Neural progenitor cell (in vitro differentiated cells): Measurements from ENCODE around the gene PATJ. TPM values are rescaled to one million over a fixed set of nuclear protein-coding genes. Genes with fewer than 3 reads are reported as not detected.

Source experiments
- DNase-seq: peaks from one replicate; pipeline ENCODE4 v3.0.0-alpha.2; 2016; ENCODE audit warnings: low spot score
- H2AFZ ChIP-seq: fragments of 200-600 bp; sonication (generic); replicated peaks from 2 replicates; pipeline ENCODE4 v1.6.1; 2016; ENCODE audit warnings: antibody characterized with exemption
- H3F3A ChIP-seq: fragments of 200-600 bp; sonication (generic); 2 replicates; pipeline ENCODE4 v1.6.1; 2016; ENCODE audit warnings: antibody characterized with exemption, low read depth
- H3K27ac ChIP-seq: fragments of 200-600 bp; sonication (generic); 2 replicates; pipeline ENCODE4 v1.5.1; 2016; ENCODE audit warnings: mild to moderate bottlenecking
- H3K27me3 ChIP-seq: fragments of 200-600 bp; sonication (generic); 2 replicates; pipeline ENCODE4 v1.6.1; 2016; ENCODE audit warnings: mild to moderate bottlenecking, moderate library complexity
- H3K36me3 ChIP-seq: fragments of 200-600 bp; sonication (generic); 2 replicates; pipeline ENCODE4 v1.5.1; 2016
- H3K4me1 ChIP-seq: fragments of 200-600 bp; sonication (generic); 2 replicates; pipeline ENCODE4 v1.6.1; 2016; ENCODE audit warnings: mixed run types
- H3K4me2 ChIP-seq: fragments of 200-600 bp; sonication (generic); 2 replicates; pipeline ENCODE4 v1.6.1; 2016
- H3K4me3 ChIP-seq: fragments of 200-600 bp; sonication (generic); 2 replicates; pipeline ENCODE4 v1.5.1; 2016
- H3K79me2 ChIP-seq: fragments of 200-600 bp; sonication (generic); 2 replicates; pipeline ENCODE4 v1.6.1; 2016; ENCODE audit warnings: low read depth
- H3K9ac ChIP-seq: fragments of 200-600 bp; sonication (generic); 2 replicates; pipeline ENCODE4 v1.6.1; 2016
- H3K9me3 ChIP-seq: fragments of 200-600 bp; sonication (generic); 2 replicates; pipeline ENCODE4 v1.5.1; 2016; ENCODE audit warnings: low read depth
- H4K20me1 ChIP-seq: fragments of 200-600 bp; sonication (generic); 2 replicates; pipeline ENCODE4 v1.6.1; 2016; ENCODE audit warnings: low read depth
- H3K27ac Mint-ChIP-seq: 3 replicates; pipeline ENCODE4 v1.8.0; 2021; ENCODE audit warnings: mixed read lengths
- H3K27me3 Mint-ChIP-seq: 2 replicates; pipeline ENCODE4 v1.8.0; 2022; ENCODE audit warnings: low read depth, mild to moderate bottlenecking, inconsistent platforms, moderate library complexity, mixed read lengths; ENCODE audit not compliant: insufficient read depth
- H3K36me3 Mint-ChIP-seq: 3 replicates; pipeline ENCODE4 v1.8.0; 2021; ENCODE audit warnings: mixed read lengths
- H3K4me1 Mint-ChIP-seq: 3 replicates; pipeline ENCODE4 v1.8.0; 2021; ENCODE audit warnings: mixed read lengths
- H3K4me3 Mint-ChIP-seq: 3 replicates; pipeline ENCODE4 v1.8.0; 2021; ENCODE audit warnings: mild to moderate bottlenecking, moderate library complexity, mixed read lengths
- H3K9me3 Mint-ChIP-seq: 3 replicates; pipeline ENCODE4 v1.8.0; 2020; ENCODE audit warnings: mixed read lengths
- EZH2 ChIP-seq: fragments of 200-600 bp; sonication (generic); IDR thresholded peaks from 2 replicates; pipeline ENCODE4 v1.6.1; 2017; ENCODE audit warnings: antibody characterized with exemption, mild to moderate bottlenecking, moderate library complexity
- EZH2phosphoT487 ChIP-seq: fragments of 200-600 bp; sonication (generic); IDR thresholded peaks from 2 replicates; pipeline ENCODE4 v1.6.1; 2017; ENCODE audit warnings: antibody characterized with exemption
- total RNA-seq: library from RNA; depleted of rRNA; stranded (reverse); fragments of >200 nt; gene quantifications from 2 replicates; pipeline ENCODE4 v1.2.3, GENCODE V29; 2015; ENCODE audit warnings: low replicate concordance
- TF ChIP-seq, protein P1 (sequence below): fragments of 200-600 bp; sonication (generic); IDR thresholded peaks from 2 replicates; pipeline ENCODE4 v1.5.1; 2017; ENCODE audit warnings: antibody characterized with exemption, mild to moderate bottlenecking

PATJ gene
- total RNA-seq, 1 donor from 2014 or later, result 24.8 TPM

DNA sequence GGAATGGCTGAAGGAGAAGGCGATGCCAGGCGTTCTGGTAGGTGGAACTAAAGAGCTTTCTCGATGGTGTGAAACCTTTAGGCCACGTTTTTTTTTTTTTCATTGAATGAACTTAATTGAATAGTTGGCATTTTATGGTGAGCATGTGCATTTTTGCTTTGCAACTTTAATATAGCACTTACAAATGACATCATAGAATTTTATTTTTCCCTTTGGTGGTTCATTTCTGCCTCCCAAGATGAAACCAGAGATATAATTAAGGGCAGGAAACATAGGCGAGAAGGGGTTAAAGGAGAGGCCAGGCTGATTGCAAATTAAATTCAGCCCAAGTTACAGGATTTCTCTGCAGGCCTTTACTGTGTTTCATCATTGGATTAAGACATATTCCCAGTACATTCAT, 366.8 kb downstream of the PATJ start:
- DNase-seq, result no peak
- no peak overlapping the region for H3K27ac Mint-ChIP-seq
- Histone ChIP-seq H3K4me2 (no peak overlapping the region), H3K9ac (no peak overlapping the region), H3K4me3 (no peak overlapping the region), H3K36me3 (no peaks in the 10 kb centered on the region), H3K27me3 (no peaks in the 10 kb centered on the region), H3K79me2 (no peaks in the 10 kb centered on the region), H3K9me3 (no peaks in the 10 kb centered on the region), H4K20me1 (no peaks in the 10 kb centered on the region), H3K27ac (no peak overlapping the region), H3K4me1 (peaks cover 9% of the 10 kb centered on the region), H2AFZ (no peak overlapping the region), H3F3A (peaks cover 9% of the 10 kb centered on the region)
- no peaks in the 10 kb centered on the region for H3K9me3 Mint-ChIP-seq
- H3K4me3 Mint-ChIP-seq, result no peak overlapping the region
- H3K4me1 Mint-ChIP-seq, result peaks cover 6% of the 10 kb centered on the region
- TF ChIP-seq EZH2, result no peak
- TF ChIP-seq, protein P1, sequence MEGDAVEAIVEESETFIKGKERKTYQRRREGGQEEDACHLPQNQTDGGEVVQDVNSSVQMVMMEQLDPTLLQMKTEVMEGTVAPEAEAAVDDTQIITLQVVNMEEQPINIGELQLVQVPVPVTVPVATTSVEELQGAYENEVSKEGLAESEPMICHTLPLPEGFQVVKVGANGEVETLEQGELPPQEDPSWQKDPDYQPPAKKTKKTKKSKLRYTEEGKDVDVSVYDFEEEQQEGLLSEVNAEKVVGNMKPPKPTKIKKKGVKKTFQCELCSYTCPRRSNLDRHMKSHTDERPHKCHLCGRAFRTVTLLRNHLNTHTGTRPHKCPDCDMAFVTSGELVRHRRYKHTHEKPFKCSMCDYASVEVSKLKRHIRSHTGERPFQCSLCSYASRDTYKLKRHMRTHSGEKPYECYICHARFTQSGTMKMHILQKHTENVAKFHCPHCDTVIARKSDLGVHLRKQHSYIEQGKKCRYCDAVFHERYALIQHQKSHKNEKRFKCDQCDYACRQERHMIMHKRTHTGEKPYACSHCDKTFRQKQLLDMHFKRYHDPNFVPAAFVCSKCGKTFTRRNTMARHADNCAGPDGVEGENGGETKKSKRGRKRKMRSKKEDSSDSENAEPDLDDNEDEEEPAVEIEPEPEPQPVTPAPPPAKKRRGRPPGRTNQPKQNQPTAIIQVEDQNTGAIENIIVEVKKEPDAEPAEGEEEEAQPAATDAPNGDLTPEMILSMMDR, result no peak
- TF ChIP-seq EZH2phosphoT487, result no peak
- no peaks in the 10 kb centered on the region for H3K36me3 Mint-ChIP-seq
- no peaks in the 10 kb centered on the region for H3K27me3 Mint-ChIP-seq

GRCh38 chr1:62110198-62110817, 368.0 kb downstream of the PATJ start:
- TF ChIP-seq, protein P1, result no peak
- TF ChIP-seq EZH2 (no peak), EZH2phosphoT487 (no peak)
- H3F3A ChIP-seq, result peaks cover 3% of the 10 kb centered on the region
- H3K27me3 Mint-ChIP-seq, result no peaks in the 10 kb centered on the region
- no peak overlapping the region for H3K27ac Mint-ChIP-seq
- H3K4me1 Mint-ChIP-seq, result peaks cover 3% of the 10 kb centered on the region
- H3K9ac ChIP-seq, result no peak overlapping the region
- H3K27me3 ChIP-seq, result no peaks in the 10 kb centered on the region
- no peak overlapping the region for H3K4me3 ChIP-seq
- H3K36me3 ChIP-seq, result no peaks in the 10 kb centered on the region
- no peaks in the 10 kb centered on the region for H3K9me3 Mint-ChIP-seq
- H3K27ac ChIP-seq, result no peak overlapping the region
- no peaks in the 10 kb centered on the region for H4K20me1 ChIP-seq
- no peak overlapping the region for H2AFZ ChIP-seq
- no peaks in the 10 kb centered on the region for H3K79me2 ChIP-seq
- H3K36me3 Mint-ChIP-seq, result no peaks in the 10 kb centered on the region
- no peak overlapping the region for H3K4me3 Mint-ChIP-seq
- H3K4me2 ChIP-seq, result no peak overlapping the region
- no peaks in the 10 kb centered on the region for H3K9me3 ChIP-seq
- no peak for DNase-seq
- H3K4me1 ChIP-seq, result peaks cover 4% of the 10 kb centered on the region

DNA sequence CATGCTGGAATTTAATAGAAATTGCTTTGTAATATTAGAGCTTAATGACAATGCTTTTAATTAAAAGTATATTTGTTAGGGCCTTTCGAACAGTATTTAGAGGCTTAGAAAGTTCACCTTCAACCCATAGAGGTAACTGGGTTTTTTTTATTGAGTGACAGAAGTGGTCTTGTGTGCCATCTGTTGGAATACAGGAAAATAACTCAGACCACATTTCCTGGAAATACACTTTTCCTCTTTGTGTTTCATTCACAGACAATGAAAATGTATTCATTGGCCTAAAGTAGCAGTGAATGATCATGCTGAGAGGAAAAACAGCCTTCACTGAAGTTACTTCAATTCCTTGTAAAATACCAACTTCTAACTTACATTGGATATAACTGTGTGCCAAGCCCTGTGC, 368.8 kb downstream of the PATJ start:
- H3K4me2 ChIP-seq, result no peak overlapping the region
- H3K4me1 ChIP-seq, result no peaks in the 10 kb centered on the region
- H3K9me3 ChIP-seq, result no peaks in the 10 kb centered on the region
- H3K9ac ChIP-seq, result no peak overlapping the region
- DNase-seq, result no peak
- Mint-ChIP-seq H3K4me3 (no peak overlapping the region), H3K27me3 (no peaks in the 10 kb centered on the region), H3K4me1 (peaks cover 3% of the 10 kb centered on the region), H3K36me3 (no peaks in the 10 kb centered on the region), H3K27ac (no peak overlapping the region), H3K9me3 (no peaks in the 10 kb centered on the region)
- no peak overlapping the region for H3K27ac ChIP-seq
- no peak overlapping the region for H3K4me3 ChIP-seq
- no peaks in the 10 kb centered on the region for H3K79me2 ChIP-seq
- H3K27me3 ChIP-seq, result no peaks in the 10 kb centered on the region
- TF ChIP-seq, protein P1, result peak; percentile 20
- no peak for TF ChIP-seq EZH2phosphoT487
- H4K20me1 ChIP-seq, result no peaks in the 10 kb centered on the region
- no peaks in the 10 kb centered on the region for H3K36me3 ChIP-seq
- H3F3A ChIP-seq, result no peaks in the 10 kb centered on the region
- no peak overlapping the region for H2AFZ ChIP-seq
